Astrocyte of the spinal cord (primary cell): Measurements from ENCODE around the gene CTIF.
A peak's percentile ranks its signal among the peaks of the same experiment; 100 is the strongest.

Source experiments
- DNase-seq: peaks from one replicate; pipeline ENCODE4 v3.0.0; 2011; ENCODE audit warnings: low read depth, low spot score
- H3K4me3 ChIP-seq: 2 replicates; pipeline ENCODE4 v1.5.1; 2011; ENCODE audit warnings: low read depth, mild to moderate bottlenecking, low read length, moderate library complexity
- in situ Hi-C: cut with HindIII; loops from 2 replicates; pipeline ENCODE4 v1.10.0; 2017; ENCODE audit warnings: low sequenced_read_pairs
- TF ChIP-seq, protein P1 (sequence below): IDR thresholded peaks from 2 replicates; pipeline ENCODE4 v1.5.1; 2012; ENCODE audit warnings: low read depth, mild to moderate bottlenecking, low read length, inconsistent platforms

The CTIF gene

DNA sequence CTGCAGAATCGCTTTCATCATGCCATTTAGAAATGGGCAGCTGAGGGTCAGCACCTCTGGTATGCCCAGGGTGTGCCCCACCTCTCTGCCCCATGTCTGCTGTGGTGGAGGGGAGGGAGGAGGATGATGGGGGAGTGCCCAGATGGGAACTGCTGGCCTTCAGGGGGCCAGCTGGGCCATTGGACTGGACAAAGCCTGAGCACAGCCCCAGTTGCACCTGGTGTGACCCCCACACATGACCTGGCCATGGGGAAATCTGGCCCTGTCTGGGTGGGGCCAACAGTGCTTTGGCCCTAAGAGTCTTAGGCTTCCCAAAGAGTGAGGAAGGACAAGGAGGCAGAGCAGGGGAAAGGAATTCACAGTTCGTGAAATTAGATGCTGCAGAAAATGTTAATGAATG lies 44.1 kb downstream of the CTIF start:
- H3K4me3 ChIP-seq = no peak overlapping the region
- TF ChIP-seq, protein P1, sequence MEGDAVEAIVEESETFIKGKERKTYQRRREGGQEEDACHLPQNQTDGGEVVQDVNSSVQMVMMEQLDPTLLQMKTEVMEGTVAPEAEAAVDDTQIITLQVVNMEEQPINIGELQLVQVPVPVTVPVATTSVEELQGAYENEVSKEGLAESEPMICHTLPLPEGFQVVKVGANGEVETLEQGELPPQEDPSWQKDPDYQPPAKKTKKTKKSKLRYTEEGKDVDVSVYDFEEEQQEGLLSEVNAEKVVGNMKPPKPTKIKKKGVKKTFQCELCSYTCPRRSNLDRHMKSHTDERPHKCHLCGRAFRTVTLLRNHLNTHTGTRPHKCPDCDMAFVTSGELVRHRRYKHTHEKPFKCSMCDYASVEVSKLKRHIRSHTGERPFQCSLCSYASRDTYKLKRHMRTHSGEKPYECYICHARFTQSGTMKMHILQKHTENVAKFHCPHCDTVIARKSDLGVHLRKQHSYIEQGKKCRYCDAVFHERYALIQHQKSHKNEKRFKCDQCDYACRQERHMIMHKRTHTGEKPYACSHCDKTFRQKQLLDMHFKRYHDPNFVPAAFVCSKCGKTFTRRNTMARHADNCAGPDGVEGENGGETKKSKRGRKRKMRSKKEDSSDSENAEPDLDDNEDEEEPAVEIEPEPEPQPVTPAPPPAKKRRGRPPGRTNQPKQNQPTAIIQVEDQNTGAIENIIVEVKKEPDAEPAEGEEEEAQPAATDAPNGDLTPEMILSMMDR = no peak
- DNase-seq = no peak
- in situ Hi-C loops = no loop called here

GRCh38 chr18:48583573-48583972 lies 44.7 kb downstream of the CTIF start:
- H3K4me3 ChIP-seq = no peak overlapping the region
- in situ Hi-C loops = no loop called here
- no peak for DNase-seq
- TF ChIP-seq, protein P1 = no peak

- TF ChIP-seq, protein P1 = no peak
- H3K4me3 ChIP-seq = no peak overlapping the region
- DNase-seq = no peak
- in situ Hi-C loops = no loop called here
Measured at GRCh38 chr18:48589797-48590519, 51.1 kb downstream of the CTIF start.

- H3K4me3 ChIP-seq = no peak overlapping the region
- TF ChIP-seq, protein P1 = no peak
- in situ Hi-C loops = no loop called here
- DNase-seq = peak; percentile 92
Measured at GRCh38 chr18:48590678-48591077, 51.8 kb downstream of the CTIF start.

GRCh38 chr18:48592540-48593171 lies 53.8 kb downstream of the CTIF start:
- DNase-seq = no peak
- TF ChIP-seq, protein P1 = no peak
- H3K4me3 ChIP-seq = no peak overlapping the region
- in situ Hi-C loops = no loop called here

DNA sequence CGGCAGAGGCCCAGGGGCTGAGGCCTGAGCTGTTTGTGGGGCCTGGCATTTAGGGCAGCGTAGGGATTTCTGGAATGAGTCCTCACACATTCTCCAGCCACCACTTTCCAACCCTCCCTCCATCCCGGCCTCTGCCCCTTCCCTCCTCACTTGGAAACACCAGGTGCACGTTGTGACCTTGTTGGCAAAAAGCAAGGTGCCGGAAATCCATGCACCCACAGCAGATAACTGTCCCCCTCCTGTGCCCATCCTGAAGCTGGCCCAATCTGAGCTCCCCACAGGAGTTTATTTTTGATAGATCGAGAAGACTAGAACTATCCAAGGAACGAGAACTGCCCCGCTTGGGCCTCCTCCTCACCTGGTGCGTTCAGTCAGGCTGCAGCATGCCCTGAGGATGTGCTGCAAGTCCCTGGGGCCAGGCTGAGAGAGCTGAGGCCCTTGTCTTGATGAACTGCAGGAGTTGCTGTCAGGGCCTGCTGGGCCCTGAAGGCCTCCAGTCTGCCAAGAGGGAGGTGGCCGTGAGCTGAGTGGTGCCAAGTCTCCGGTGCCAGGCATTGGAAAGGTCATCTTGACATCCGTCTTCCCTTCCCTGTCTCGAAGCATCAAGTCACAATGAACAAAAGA lies 55.8 kb downstream of the CTIF start:
- TF ChIP-seq, protein P1 = no peak
- no peak for DNase-seq
- in situ Hi-C loops = no loop called here
- H3K4me3 ChIP-seq = no peak overlapping the region
